Left renal cortex interstitium (tissue), 4 donors: ENCODE results near the gene ARTN. TPM values are rescaled to one million over a fixed set of nuclear protein-coding genes. Genes with fewer than 3 reads are reported as not detected.
A peak's percentile ranks its signal among the peaks of the same experiment; 100 is the strongest.

Experiments
- DNase-seq, 4 donors: peaks; one replicate each; pipeline ENCODE4 v3.0.0-alpha.2; 2013; ENCODE audit warnings: low read depth in 4 of 4, low spot score in 2 of 4, missing footprints in 1 of 4
- polyA plus RNA-seq, 4 donors: library from polyadenylated mRNA; unstranded; fragments of 120-200 nt; gene quantifications; one replicate each; pipeline ENCODE4 v1.2.1, GENCODE V29; 2013; ENCODE audit not compliant: insufficient read length in 4 of 4

Gene ARTN
- polyA plus RNA-seq, 4 donors: 1.2 to 2.4 (median 1.9) TPM

DNA sequence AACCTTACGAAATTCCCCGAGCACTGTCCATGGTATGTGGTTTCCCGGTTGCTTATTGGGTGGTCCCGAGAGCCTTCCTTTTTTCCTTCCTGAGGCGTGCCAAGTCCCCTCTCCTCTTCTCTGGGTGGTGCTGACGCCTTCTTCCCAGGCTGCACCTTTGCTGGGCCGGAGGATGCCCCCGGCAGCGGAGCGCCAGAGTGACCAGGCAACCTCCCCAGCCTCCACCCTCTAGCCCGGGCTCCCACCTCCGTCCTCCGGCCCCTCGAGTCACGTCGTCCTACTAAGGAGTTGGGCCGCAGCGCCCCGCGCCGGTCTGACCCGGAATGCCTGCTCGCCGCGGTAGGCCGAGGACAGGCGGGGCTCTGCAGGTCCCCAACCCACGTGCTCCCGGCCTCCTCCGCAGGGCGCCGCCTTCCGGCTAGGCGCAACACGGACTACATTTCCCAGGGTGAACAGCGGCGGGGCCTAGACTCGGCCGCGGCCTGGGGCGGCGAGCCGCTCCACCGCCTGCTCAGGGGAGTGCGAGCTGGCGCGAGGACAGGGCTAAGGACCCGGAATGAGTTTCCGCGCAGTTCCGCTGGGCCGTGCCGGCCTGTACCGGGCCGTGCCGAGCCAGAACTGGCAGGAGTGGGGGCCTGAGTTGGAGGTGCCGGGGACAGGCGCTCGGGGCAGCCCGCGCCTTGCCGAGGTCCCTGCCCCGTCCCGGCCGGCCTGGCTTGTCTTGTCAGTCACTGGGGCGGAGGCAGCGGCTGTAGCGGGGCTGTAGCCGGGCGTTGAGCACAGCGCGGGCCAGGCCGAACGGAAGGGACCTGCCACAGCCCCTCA is 12.8 kb downstream of the ARTN start, which contains the start of gene IPO13:
IPO13 (plus strand) TSS at position 715 of the 825 bp plus-strand sequence. CDS start 651 bp downstream, outside the sequence.
- peak; percentile 88 to 93 (median 92) for DNase-seq

DNA sequence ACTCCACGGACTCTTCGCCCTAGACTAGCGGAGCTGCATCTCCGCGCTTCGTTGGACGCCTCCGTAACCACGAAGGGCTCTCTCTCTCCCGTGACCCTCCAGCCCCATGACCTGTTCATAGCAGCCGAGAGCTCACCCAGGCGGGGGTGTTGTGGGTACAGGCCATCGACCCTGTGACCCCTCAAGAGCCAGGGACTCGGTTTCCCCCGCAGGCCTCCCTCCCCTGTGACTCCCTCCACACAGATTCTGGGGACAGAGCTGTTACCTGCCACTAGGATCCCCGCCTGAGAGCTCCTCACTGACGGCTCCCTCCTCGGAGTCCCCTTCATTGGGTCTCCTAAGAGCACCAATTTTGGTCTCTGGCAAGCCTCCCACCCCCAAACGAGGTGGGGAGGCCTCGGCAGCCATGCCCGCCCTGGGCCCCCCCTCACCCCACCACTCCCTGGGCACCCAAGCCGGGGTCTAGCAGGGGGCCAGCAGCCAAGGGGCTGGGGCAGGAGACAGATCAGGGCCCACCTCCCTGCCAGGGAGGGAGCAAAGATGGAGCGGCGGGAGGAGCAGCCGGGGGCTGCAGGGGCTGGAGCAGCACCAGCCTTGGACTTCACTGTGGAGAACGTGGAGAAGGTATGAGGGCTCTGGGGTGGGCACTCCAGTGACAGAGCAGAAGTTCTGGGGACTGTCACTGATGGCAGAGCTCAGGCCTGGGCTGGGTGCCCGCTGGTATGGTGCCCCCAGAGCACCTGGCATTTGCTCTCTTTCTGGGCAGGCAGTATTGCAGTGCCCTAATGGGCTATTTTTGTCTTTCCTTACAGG is 13.7 kb downstream of the ARTN start:
- DNase-seq: no peak

DNA sequence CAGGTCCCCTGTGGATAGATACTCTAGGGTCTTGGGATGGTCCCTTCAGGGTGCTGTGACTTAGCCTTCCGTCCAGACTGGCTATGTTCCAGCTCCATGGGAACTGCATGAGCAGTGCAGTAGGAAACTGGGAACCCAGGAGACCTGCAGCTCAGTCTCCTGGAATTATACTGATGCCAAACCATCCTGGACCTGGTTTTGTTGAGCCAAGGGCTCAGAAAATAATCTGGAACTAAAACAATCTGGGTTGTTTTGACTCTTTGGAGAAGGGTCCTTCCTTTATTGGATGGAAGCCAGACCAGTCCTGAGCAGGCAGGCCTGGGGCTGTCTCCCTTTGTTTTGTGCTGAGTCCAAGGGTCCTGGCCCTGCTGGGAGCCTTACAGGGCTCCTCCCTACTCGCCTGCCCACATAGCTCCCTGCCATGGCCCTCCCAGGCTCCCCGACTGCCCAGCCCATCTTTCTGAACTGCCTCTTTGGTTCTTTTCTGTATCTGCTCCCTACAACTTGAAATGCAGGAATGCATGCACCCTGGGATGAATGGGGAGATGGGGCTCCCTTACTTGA is 14.4 kb downstream of the ARTN start:
- no peak for DNase-seq

DNA sequence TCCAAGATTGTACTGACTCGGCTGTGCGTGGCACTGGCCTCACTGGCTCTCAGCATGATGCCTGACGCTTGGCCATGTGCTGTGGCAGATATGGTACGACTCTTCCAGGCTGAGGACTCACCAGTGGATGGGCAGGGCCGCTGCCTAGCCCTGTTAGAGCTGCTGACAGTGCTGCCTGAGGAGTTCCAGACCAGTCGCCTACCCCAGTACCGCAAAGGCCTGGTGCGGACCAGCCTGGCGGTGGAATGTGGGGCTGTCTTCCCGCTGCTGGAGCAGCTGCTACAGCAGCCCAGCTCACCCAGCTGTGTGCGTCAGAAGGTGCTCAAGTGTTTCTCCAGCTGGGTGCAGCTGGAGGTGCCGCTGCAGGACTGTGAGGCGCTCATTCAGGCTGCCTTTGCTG is 16.1 kb downstream of the ARTN start:
- no peak for DNase-seq

DNA sequence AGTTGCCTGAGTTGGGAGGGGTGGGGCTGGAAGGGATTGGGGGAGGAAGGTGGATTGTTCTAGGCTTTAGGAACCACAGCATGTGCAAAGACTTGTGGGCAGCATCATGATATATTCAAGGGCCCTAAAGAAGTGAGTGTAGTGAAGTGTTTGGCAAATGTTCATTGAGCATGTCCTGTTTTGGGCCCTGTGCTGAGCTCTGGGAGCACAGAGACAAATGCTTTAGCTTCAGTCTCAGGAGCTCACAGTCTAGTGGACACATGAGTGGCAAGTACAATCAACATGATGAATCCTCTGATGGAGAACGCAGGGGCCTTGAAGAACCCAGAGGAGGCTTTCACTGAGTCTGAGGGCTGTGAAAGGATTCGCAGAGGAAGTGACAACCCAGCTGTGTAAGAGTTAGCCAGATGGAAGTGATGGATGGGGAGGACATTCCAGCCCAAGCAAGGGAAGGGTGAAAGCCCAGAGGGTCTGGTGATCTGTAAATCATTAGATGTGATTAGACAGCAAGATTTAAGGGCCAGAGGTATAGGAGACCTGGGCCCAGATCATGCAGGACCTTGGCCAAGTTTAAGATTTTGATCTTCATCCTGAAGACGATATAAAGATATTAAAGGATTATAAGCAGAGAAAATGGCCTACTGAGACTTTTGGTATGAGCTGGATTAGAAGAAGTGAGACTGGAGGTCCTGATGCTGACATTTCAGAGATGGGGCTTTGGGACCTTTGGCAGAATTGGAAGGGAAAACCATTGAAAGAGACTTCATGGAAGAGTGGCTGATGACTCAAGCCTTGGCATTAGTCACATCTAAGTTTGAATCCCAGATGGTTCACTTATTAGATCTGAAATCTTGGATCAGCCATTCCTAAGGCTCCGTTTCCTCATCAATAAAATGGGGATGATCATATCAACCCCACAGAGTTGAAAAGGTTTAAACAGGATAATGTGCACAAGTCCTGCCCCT is 17.7 kb downstream of the ARTN start:
- no peak for DNase-seq

DNA sequence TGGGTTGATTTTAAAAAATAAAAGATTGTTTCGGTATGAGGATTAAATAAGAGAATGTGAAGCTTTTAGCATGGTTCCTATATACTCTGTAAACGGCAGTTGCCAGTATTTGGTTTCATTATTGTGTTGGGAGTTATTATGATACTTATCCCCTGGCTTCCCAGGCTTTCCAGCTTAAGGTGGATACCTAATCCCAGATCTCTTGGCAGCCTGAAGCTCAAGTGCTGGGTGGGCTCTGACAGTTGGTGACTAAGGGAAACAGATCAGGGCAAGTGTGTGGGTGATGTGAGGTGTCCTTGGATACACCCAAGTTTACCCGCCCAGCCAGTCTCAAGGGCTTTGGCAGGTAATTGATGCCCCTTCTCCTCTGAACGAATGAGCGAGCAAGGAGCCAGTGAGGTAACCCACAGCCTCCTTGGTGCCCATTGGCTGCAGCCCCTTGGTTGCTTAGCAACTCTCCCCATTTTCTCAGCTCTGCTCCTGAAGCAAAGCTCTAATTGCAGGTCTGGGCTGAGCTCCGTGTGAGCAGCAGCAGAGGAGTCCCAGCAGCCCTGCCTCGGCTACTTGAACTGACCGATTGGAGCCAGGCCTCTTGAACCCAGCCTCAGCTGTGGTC is 19.2 kb downstream of the ARTN start:
- no peak for DNase-seq

DNA sequence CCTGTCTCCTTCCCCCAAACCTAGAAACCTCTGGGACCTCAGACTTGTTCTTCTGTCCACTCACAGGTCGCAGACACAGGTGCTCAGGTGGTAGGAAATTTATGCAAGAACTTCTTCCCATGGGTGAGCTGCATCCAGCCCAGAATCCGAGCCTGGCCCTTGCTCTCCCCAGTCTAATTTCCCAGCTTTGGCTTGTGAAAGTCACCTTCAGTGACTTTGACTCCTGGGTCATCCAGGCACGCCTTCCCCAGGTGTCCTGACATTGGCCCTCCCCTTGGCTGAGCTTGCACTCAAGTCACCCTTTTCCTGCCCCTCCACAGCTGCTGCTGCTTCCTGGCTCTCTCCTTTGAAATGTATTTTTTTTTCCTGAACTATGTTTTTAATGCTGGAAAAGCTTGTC is 19.8 kb downstream of the ARTN start:
- DNase-seq: no peak

DNA sequence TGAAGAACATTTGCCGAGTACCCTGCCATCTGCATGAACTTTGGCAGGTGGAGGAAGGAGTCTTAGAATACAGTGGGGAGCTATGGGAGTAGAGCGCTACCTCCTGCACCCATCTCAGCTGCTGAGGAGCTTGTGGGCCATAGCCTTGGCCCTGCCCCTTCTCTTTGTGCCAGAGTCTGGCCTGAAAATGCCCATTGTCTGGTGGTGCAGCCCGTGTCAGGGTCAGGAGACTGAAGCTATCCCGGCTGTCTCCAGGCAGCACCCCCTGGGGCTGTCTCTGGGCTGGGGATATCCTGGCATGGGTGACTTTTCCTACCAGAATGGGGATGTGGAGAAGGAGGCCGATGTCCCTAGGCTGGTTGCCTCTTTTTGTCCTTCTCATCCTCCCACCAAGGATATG is 20.4 kb downstream of the ARTN start:
- no peak for DNase-seq

DNA sequence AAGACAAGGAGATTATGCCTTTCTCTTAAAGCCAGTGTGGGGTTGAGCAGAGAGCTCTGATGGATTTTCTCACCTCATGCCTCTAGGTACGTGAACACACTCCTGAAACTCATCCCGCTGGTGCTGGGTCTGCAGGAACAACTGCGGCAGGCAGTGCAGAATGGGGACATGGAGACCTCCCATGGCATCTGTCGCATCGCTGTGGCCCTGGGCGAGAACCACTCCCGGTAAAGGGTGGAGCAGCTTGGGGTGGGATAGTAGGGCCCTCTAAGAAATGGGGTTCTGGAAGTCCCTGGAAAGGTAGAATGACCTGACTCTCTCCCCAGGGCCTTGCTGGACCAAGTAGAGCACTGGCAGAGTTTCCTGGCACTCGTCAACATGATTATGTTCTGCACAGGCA is 22.6 kb downstream of the ARTN start:
- no peak for DNase-seq

DNA sequence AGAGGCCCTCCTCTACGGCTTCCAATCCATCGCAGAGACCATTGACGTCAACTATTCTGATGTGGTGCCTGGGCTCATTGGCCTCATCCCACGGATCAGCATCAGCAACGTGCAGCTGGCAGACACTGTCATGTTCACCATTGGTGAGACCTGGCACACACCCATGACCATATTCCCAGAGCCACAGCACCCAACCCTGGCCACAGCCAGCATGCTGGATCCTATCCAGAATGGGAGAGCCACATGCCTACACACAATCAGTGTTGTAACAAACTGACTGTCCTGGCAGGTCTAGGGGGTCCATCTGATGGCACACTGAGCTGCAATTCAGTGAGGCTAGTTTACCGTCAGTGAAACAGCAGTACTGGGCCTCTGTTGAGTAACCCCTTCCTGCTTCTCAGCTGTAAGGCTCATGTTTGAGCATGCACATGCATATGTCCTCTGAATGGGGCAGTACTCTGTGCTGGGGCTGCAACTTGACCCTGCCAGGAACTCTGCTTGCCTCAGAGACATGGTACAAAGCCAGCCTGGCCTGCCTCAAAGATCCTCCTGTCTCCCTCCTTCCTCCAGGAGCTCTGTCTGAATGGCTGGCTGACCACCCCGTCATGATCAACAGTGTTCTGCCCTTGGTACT is 23.9 kb downstream of the ARTN start:
- DNase-seq: no peak

DNA sequence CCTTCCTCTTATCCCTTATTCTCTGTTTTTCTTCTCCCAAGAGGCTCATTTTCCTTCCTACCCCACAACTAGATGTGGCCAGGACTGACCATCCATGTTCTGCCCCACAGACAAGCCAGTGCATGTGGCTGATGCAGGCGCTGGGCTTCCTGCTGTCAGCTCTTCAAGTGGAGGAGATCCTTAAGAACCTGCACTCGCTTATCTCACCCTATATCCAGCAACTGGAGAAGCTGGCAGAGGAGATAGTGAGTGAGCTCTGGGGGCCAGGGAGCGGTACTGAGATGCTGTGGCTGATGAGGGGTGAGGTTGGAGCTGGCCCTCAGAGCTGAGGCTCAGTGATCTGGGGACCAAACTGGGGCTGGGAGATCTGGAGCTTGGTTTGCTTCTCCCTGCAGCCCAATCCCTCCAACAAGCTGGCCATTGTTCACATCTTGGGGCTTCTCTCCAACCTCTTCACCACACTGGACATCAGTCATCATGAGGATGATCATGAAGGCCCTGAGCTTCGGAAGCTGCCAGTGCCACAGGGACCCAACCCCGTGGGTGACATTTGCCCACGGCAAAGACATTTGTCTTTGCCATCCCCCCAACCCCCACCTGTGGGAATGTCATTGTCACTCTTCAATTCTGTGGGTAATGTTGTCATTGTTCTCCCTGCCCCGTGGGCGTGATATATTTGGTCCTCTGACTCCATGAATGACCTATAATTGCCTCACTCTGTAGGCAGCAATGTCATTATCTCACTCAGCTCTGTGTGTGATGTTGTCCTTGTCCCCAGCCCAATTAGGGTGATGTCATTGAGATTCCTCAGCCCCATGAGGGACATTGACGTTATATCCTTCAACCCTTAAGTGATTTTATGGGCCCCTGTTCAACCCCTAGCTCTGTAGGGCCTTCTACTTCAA is 25.0 kb downstream of the ARTN start:
- DNase-seq: no peak

DNA sequence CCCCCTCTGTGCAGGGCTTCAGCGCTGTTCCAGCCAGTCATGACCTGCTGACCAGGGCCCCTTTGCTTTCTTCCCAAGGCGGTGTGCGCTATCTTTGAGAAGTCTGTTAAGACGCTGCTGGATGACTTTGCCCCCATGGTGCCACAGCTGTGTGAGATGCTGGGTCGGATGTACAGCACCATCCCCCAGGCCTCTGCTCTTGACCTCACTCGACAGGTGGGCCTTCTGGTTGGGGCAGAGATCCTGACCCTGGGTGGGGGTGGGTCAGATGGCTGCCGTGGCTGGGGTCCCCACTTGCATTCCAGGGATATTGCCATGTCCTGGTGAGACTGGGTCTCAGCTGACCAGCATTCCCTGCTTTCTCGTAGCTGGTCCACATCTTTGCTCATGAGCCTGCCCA is 27.2 kb downstream of the ARTN start:
- no peak for DNase-seq

DNA sequence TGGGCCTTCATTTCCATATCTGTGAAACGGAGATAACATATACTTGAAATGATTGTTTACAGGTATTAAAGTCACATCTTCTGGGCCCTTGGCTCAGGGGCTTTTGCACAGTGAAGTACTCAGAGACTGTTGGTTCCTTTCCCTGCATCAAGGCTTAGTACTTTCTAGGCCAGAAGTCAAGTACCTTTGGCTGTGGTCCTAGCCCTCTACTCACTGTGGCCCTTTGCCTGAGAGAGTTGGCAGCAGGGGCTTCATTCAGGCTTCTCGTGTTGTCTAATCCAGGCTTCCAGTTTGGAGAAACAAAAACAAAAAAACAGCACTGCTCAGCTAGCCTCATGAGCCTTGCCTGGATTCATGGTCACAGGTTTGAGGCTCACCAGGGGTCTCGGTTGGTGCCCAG is 28.1 kb downstream of the ARTN start:
- no peak for DNase-seq

DNA sequence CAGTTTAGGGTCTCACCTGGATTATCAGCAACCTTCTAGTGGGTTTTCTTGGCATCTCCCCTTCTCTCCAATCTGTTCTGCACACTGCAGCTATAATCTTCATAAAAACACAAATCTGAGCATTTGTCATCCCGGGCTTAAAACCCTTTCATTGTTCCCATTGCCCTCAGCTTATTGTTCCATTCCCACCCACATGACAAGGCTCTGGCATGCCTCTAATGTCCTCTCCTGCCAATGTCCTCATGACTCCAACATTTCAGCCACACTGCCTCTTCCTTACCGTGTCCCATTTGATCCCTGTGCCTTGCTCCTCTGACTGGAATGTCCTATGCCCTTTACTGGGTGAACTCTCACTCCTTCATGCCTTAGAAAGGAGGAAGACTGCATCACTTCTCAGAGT is 28.7 kb downstream of the ARTN start:
- no peak for DNase-seq

DNA sequence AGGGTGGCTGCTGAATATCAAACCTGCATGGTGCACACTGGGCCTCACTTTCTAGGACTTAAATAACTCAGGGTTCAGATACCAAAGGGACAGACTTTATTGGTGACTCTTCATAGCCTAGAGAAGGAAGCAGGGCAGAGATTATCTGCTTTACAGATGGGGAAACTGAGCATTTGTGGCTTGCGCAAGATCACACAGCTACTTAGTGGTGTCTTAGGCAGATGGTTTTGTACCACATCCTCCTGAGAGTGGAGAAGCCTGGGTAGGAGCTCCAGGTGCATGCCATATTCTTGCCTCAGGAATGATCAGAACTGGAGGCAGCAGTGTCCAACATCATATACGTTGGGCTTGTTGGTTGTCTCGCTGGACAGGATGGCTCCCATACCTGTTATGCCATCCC is 29.4 kb downstream of the ARTN start:
- no peak for DNase-seq

DNA sequence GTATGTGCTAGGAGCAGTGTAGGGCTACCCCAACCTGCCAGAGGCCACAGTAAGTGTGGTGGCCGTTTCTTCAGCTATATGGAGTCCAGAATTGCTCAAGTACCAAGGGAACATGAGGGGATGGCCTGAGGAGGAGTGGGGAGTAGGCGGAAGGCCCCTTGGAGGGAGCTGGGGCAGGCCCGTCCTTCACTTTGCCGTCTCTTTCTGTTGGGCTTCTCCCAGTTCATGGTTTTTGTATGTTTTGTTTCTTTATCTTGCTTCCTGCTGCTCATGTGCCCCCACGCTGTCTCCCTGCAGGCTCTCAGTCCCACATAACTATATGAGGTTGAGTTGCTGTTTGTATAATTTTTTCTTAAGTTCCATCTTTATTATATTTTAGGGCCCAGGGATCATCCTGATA is 30.3 kb downstream of the ARTN start:
- DNase-seq: no peak

DNA sequence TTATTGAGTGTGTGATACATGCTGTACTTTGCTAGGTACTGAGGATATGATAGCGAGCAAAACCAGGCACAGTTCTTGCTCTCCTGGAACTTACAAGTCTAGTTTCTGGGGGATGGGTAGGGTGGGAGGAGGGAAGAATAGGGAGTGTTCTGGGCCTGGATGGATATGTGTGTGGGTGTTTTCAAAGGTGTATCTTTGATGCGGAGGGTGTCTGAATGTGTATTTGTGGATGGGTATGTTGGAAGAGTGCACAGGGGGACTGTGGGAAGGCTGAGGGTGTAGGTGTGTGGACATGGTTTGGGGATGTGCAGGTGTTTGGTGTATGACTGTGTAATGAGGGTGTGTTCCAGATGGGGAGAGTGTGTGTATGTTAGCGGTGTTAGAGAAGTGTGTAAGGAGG is 31.7 kb downstream of the ARTN start:
- DNase-seq: no peak

DNA sequence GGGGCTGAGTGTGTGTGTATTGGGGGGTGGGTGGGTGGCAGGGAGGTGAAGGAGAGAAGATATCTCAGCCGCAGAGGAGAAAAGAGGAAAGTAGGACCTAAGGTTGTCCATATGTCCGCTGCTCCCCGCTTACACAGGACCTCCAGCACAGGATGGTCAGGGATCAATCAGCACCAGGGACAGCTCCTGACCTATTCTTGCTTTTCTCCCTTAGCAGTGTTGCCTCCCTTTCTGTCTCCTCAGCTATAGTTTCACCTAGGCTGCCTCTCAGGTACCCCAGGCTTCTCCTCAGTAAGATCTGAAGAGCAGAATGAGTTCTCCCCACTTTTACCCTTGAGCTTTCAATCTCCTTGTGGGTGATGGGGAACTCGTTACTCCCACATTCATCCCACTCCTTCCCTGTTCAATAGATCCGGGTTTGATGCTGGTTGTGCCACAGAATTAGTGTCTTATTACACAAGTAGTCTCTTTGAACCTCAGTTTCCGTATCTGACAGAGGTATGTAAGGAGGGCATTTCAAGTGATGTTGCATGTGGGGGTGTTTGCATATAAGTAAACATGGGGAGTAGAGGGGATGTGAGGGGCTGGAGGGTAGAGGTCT is 34.8 kb downstream of the ARTN start:
- DNase-seq: no peak
